Neutrophil (primary cell): ENCODE data around the gene SSTR3.

Experiments
- H3K27ac ChIP-seq: fragments of 200-600 bp; sonication (generic); 2 replicates; pipeline ENCODE4 v1.5.1; 2016; ENCODE audit warnings: mild to moderate bottlenecking, moderate library complexity
- H3K27me3 ChIP-seq: fragments of 200-600 bp; sonication (generic); 2 replicates; pipeline ENCODE4 v1.6.0; 2016; ENCODE audit warnings: mild to moderate bottlenecking
- H3K36me3 ChIP-seq: fragments of 200-600 bp; sonication (generic); 2 replicates; pipeline ENCODE4 v1.5.1; 2017
- H3K4me1 ChIP-seq, 2 experiments: fragments of 200-600 bp in 1 of 2; sonication (generic) in 1 of 2; 1 replicate in 1 of 2; 2 replicates in 1 of 2; pipeline versions ENCODE4 v1.5.1 to v1.6.1; 2013 to 2016; ENCODE audit warnings: low read depth in 1 of 2, low read length in 1 of 2, mild to moderate bottlenecking in 1 of 2, moderate library complexity in 1 of 2; ENCODE audit not compliant: control insufficient read depth in 1 of 2, insufficient read depth in 1 of 2
- H3K4me3 ChIP-seq, 2 experiments: fragments of 200-600 bp in 1 of 2; sonication (generic) in 1 of 2; 1 replicate in 1 of 2; 2 replicates in 1 of 2; pipeline ENCODE4 v1.5.1; 2013 to 2016; ENCODE audit warnings: low read depth in 1 of 2, low read length in 1 of 2, mild to moderate bottlenecking in 1 of 2, moderate library complexity in 1 of 2
- H3K9me3 ChIP-seq: fragments of 200-600 bp; sonication (generic); 2 replicates; pipeline ENCODE4 v1.5.1; 2016
- TF ChIP-seq, protein P1 (sequence below): fragments of 200-600 bp; sonication (generic); IDR thresholded peaks from 2 replicates; pipeline ENCODE4 v1.5.1; 2016; ENCODE audit warnings: antibody characterized with exemption

Gene SSTR3

DNA sequence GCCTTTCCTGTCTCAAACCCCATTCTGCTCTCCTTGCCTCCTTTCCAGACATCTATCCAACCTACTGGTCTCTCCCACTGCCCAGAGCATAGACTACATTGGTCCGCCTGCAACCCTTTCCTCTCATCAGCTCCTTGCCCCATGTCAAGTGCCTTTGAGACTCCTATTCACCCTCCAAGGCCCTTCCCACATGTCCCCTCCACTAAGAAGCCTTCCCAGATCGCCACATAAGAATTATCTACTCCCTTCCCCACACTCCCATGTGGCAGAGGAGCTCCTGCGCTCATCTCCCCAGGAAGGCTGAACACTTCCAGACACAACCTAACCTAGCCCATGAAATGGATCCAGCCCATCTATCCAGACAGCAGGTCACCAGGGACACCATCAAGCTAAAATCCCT lies 34.5 kb downstream of the SSTR3 start:
- Histone ChIP-seq H3K27me3 (no peaks in the 10 kb centered on the region), H3K4me3 (peak overlapping the region; percentile 21 to 54), H3K27ac (peak overlapping the region; percentile 89), H3K36me3 (no peaks in the 10 kb centered on the region), H3K9me3 (no peaks in the 10 kb centered on the region), H3K4me1 (peaks cover 51 to 62% of the 10 kb centered on the region in 2 experiments)
- TF ChIP-seq, protein P1, sequence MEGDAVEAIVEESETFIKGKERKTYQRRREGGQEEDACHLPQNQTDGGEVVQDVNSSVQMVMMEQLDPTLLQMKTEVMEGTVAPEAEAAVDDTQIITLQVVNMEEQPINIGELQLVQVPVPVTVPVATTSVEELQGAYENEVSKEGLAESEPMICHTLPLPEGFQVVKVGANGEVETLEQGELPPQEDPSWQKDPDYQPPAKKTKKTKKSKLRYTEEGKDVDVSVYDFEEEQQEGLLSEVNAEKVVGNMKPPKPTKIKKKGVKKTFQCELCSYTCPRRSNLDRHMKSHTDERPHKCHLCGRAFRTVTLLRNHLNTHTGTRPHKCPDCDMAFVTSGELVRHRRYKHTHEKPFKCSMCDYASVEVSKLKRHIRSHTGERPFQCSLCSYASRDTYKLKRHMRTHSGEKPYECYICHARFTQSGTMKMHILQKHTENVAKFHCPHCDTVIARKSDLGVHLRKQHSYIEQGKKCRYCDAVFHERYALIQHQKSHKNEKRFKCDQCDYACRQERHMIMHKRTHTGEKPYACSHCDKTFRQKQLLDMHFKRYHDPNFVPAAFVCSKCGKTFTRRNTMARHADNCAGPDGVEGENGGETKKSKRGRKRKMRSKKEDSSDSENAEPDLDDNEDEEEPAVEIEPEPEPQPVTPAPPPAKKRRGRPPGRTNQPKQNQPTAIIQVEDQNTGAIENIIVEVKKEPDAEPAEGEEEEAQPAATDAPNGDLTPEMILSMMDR: no peak

DNA sequence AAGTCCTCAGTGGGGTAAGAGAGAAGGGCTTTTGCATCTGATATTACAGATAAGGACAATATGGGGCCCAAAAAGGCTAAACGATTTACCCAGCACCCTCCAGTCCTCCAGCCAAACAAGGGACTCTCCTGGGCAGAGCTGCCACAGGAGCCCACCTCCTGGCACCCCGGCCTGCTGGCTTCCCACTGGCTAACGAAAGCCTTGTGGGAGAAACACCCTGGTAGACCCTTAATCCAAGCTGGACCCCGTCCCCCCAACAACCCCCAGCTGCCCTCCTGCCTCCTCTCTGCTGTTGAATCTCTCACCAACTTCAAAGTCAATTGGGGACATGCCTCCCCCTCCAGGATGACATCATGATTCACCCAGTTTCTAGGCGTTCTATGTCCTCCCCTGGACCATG lies 35.1 kb downstream of the SSTR3 start:
- Histone ChIP-seq H3K27ac (peak overlapping the region; percentile 89), H3K36me3 (no peaks in the 10 kb centered on the region), H3K9me3 (no peaks in the 10 kb centered on the region), H3K27me3 (no peaks in the 10 kb centered on the region), H3K4me1 (peaks cover 51 to 62% of the 10 kb centered on the region in 2 experiments), H3K4me3 (peak overlapping the region; percentile 48 to 54)
- TF ChIP-seq, protein P1: no peak

DNA sequence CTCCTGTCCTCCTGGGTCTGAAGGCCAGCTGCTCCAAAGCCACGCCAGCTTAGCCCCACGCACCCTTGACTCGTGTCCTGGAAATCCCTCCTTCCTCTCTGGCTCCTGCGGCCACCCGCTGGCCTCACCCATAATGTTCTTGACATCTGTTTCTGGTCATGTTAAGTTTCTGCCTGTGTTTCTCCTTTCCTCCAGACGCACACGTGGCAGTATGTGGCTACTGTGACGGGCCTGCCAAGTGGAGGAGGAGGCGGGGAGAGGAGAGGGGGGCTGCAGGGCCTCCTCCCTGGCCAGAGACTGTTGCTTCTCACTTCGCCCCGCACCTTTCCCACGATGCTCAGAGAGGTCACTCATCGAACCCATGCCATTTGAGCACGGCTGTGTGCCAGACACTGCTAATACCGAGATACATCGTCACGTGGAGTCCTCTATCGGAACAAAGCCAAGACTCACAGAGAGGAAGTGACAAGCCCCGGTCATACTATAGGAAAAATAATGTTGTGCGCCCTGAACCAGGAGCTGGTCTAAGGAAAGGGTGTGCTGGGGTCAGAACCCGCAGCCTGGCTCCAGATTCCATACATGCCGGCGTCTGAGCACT lies 35.7 kb downstream of the SSTR3 start:
- Histone ChIP-seq H3K4me3 (peak overlapping the region; percentile 48 to 54), H3K27ac (peak overlapping the region; percentile 89), H3K9me3 (no peaks in the 10 kb centered on the region), H3K27me3 (no peaks in the 10 kb centered on the region), H3K4me1 (peaks cover 51 to 62% of the 10 kb centered on the region in 2 experiments), H3K36me3 (no peaks in the 10 kb centered on the region)
- TF ChIP-seq, protein P1: peak; percentile 23

DNA sequence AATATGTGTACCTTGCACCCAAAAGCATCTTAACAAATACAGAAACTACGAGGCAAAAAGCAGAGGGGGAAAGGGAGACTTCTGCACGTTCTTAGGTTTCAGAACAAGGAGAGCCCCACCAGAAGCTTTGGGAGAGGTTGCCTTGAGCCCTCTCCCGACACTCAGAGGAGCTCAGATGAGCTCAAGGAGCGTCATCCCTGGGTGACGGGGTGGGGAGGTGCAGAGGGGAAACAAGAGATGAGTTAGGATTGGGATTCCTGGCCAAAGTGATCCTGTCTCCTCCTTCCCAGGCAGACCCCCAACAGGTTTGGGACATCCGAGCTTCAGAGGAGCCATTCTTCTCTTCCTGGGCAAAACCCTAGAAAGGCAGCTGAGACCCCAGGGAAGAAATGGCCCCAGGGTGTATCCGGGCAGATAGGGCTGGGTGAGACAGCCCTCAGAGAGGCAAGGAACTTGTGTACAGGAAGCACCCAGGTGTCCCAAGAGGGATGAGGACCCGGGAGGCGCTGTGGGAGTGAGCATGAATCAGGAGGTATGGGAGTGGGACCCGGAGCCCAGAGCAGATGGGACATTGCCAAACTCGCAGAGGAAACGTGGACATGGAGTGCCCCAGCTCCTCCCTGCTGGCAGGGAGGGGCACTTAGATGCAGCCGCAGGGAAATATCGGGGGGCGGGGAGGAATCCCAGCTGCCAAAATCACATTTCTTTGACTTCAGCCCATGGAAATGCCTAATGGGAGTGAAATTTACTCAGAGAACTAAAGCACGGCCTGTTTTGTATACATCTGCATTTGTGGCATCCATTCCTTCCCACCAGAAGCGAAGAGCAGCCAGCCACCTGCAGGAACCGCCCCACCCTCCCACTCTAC lies 36.6 kb downstream of the SSTR3 start:
- peaks cover 51 to 57% of the 10 kb centered on the region in 2 experiments for H3K4me1 ChIP-seq
- no peaks in the 10 kb centered on the region for H3K9me3 ChIP-seq
- peak overlapping the region; percentile 48 to 54 for H3K4me3 ChIP-seq
- H3K27ac ChIP-seq: peak overlapping the region; percentile 89
- H3K27me3 ChIP-seq: peaks cover 3% of the 10 kb centered on the region
- no peaks in the 10 kb centered on the region for H3K36me3 ChIP-seq
- TF ChIP-seq, protein P1: no peak

DNA sequence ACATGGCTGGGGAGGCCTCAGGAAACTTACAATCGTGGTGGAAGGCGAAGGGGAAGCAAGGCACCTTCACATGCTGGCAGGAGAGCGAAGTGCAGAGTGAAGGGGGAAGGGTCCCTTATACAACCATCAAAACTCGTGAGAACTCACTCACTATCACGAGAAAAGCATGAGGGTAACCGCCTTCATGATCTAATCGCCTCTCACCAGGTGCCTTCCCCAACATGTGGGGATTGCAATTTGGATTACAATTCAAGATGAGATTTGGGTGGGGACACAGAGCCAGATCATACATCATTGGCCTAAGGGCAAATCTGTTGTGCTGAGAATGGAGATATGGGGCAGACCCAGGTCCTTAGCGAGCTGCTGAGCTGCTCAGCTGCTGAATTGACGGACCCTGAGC lies 37.3 kb downstream of the SSTR3 start:
- peaks cover 9% of the 10 kb centered on the region for H3K27me3 ChIP-seq
- TF ChIP-seq, protein P1: no peak

More for the DNA sequence above, 37.3 kb downstream of the SSTR3 start:
- Histone ChIP-seq H3K36me3 (no peaks in the 10 kb centered on the region), H3K4me1 (peaks cover 48 to 50% of the 10 kb centered on the region in 2 experiments), H3K27ac (no peak overlapping the region), H3K9me3 (no peaks in the 10 kb centered on the region), H3K4me3 (no peak overlapping the region)
